ENCODE data around the gene KRTAP5-2. TPM values are rescaled to one million over a fixed set of nuclear protein-coding genes. Genes with fewer than 3 reads are reported as not detected.

Gene KRTAP5-2
- total and polyA plus RNA-seq, 2 of the 8 experiments (the other 6 are each of a cell fraction or from before 2014, with no cell fraction given) = not detected

- H2AFZ ChIP-seq (ENCODE audit: low read length) = no peak overlapping the region
- H2BK120ac ChIP-seq (replicated peaks; ENCODE audit: low read depth, low read length) = no peak overlapping the region
- no peak overlapping the region for H3K4me2 ChIP-seq (ENCODE audit: insufficient read depth in 1 of 2, low read depth in 2 of 2, low read length in 2 of 2)
- H4K91ac ChIP-seq (replicated peaks; ENCODE audit: insufficient read length, low read length) = no peak overlapping the region
- no peaks in the 10 kb centered on the region for H3K4me1 ChIP-seq (replicated peaks in 1 of 4; ENCODE audit: control insufficient read depth in 3 of 4, insufficient read depth in 4 of 4, low read length in 3 of 4)
- ChIA-PET CTCF (ENCODE audit: partially characterized antibody) (no interaction called here), POLR2A (ENCODE audit: partially characterized antibody) (no interaction called here)
- 82 to 100% methylated on average over 1 of the region's 1 CpG for WGBS, 2 experiments (ENCODE audit: extremely low coverage in 1 of 2, insufficient coverage in 1 of 2, insufficient read length in 1 of 2, insufficient replicate concordance in 2 of 2, low coverage in 1 of 2, low lambda C conversion rate in 2 of 2, missing lambda C conversion rate in 1 of 2)
- no peak overlapping the region for H3K9ac ChIP-seq (replicated peaks in 1 of 4; ENCODE audit: extremely low read depth in 1 of 4, low read depth in 3 of 4, low read length in 3 of 4)
- FAIRE-seq = no peak
- H2BK20ac ChIP-seq (ENCODE audit: low read length) = no peak overlapping the region
- TF ChIP-seq, protein P1, sequence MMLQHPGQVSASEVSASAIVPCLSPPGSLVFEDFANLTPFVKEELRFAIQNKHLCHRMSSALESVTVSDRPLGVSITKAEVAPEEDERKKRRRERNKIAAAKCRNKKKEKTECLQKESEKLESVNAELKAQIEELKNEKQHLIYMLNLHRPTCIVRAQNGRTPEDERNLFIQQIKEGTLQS (IDR thresholded peaks at IDR 0.05; ENCODE audit: insufficient read depth, low read depth, low read length) = no peak
- TF ChIP-seq TAF1 (IDR thresholded peaks at IDR 0.05; ENCODE audit: low read depth, low read length) = no peak
- no peak for TF ChIP-seq BCL11A (IDR thresholded peaks at IDR 0.05; ENCODE audit: low read depth in 2 of 2, low read length in 2 of 2)
- H3K79me2 ChIP-seq (ENCODE audit: control insufficient read depth in 1 of 2, insufficient read depth in 2 of 2, low read length in 2 of 2) = no peaks in the 10 kb centered on the region
- H3K23ac ChIP-seq (ENCODE audit: insufficient read length) = no peak overlapping the region
- no peak overlapping the region for H2AK5ac ChIP-seq (ENCODE audit: low read depth, low read length)
- H3K56ac ChIP-seq (replicated peaks; ENCODE audit: insufficient read length, low read depth, low read length) = no peak overlapping the region
- H2BK5ac ChIP-seq (ENCODE audit: low read depth, low read length) = no peak overlapping the region
- DNase-seq (ENCODE audit: low read depth in 1 of 2, low spot score in 2 of 2) = no peak
- H3K18ac ChIP-seq (ENCODE audit: extremely low read depth, low read length) = no peak overlapping the region
- no peak overlapping the region for H3K4ac ChIP-seq (replicated peaks; ENCODE audit: insufficient read length, low read depth, low read length)
- H3K9me3 ChIP-seq (ENCODE audit: insufficient read depth in 2 of 2, low read depth in 1 of 2, low read length in 1 of 2) = peaks cover 0 to 4% of the 10 kb centered on the region in 2 experiments; a peak in 1 of 4 replicates
- H4K20me1 ChIP-seq (replicated peaks in 1 of 2; ENCODE audit: control insufficient read depth in 1 of 2, insufficient read depth in 2 of 2, low read length in 2 of 2) = peaks cover 0 to 2% of the 10 kb centered on the region in 2 experiments
- no peak overlapping the region for H2BK15ac ChIP-seq (ENCODE audit: low read length)
- no peaks in the 10 kb centered on the region for H3K79me1 ChIP-seq (ENCODE audit: low read depth, low read length)
- H4K5ac ChIP-seq (ENCODE audit: insufficient read length, low read depth, low read length) = no peak overlapping the region
- H3K14ac ChIP-seq (ENCODE audit: insufficient read length) = no peak overlapping the region
- H3K23me2 ChIP-seq (ENCODE audit: low read depth, low read length) = peaks cover 2% of the 10 kb centered on the region; the same call in 1 of the 2 replicates
- no peak overlapping the region for H3K27ac ChIP-seq (ENCODE audit: low read depth, low read length)
- no peak overlapping the region for H2BK12ac ChIP-seq (ENCODE audit: low read depth, low read length)
- H4K8ac ChIP-seq (ENCODE audit: extremely low read depth, insufficient read depth, low read length) = no peak overlapping the region
- H3K4me3 ChIP-seq (ENCODE audit: extremely low read depth in 1 of 4, insufficient read depth in 2 of 4, low read depth in 3 of 4, low read length in 4 of 4) = no peak overlapping the region
- H3K36me3 ChIP-seq (ENCODE audit: control insufficient read depth in 2 of 4, insufficient read depth in 4 of 4, low read length in 3 of 4) = no peaks in the 10 kb centered on the region
- no peaks in the 10 kb centered on the region for H3K27me3 ChIP-seq (replicated peaks in 1 of 4; ENCODE audit: control insufficient read depth in 3 of 4, extremely low read depth in 1 of 4, insufficient read depth in 3 of 4, low read length in 3 of 4)
These were observed 5.5 kb upstream of the KRTAP5-2 start for GRCh38 chr11:1603629-1604028.

Measured in H1 (cell line).